SK-N-SH treated with all-trans-retinoic acid at 6 μM for 48 hours (cell line): ENCODE measurements around the gene PMPCA.

ENCODE experiments used
- ARNTL ChIP-seq: fragments of 450-650 bp; formaldehyde crosslinking; IDR thresholded peaks from 2 replicates; pipeline ENCODE4 v1.5.0; 2020; ENCODE audit warnings: low read depth, mild to moderate bottlenecking, moderate library complexity, borderline replicate concordance
- CSRNP3 ChIP-seq: fragments of 250-450 bp; sonication (Bioruptor Pico); IDR thresholded peaks from 2 replicates; pipeline ENCODE4 v1.5.1; 2021; ENCODE audit warnings: mild to moderate bottlenecking, moderate library complexity
- RARB ChIP-seq: fragments of 250-450 bp; sonication (Bioruptor Pico); IDR thresholded peaks from 2 replicates; pipeline ENCODE4 v1.8.0; 2021; ENCODE audit warnings: mild to moderate bottlenecking, moderate library complexity
- TCF4 ChIP-seq: fragments of 250-450 bp; sonication (Bioruptor Pico); IDR thresholded peaks from 2 replicates; pipeline ENCODE4 v1.8.0; 2021; ENCODE audit warnings: mild to moderate bottlenecking, moderate library complexity, borderline replicate concordance
- TOX ChIP-seq: fragments of 250-450 bp; sonication (Bioruptor Pico); IDR thresholded peaks from 2 replicates; pipeline ENCODE4 v1.8.0; 2021; ENCODE audit warnings: mild to moderate bottlenecking, moderate library complexity, borderline replicate concordance
- ZC3H10 ChIP-seq: fragments of 250-450 bp; sonication (Bioruptor Pico); IDR thresholded peaks from 2 replicates; pipeline ENCODE4 v1.5.1; 2021; ENCODE audit warnings: mild to moderate bottlenecking, moderate library complexity
- ZFP3 ChIP-seq: fragments of 250-450 bp; sonication (Bioruptor Pico); IDR thresholded peaks from 2 replicates; pipeline ENCODE4 v1.5.0; 2020; ENCODE audit warnings: mild to moderate bottlenecking, moderate library complexity
- ZFP30 ChIP-seq: fragments of 450-650 bp; formaldehyde crosslinking; IDR thresholded peaks from 2 replicates; pipeline ENCODE4 v1.5.0; 2022; ENCODE audit warnings: mild to moderate bottlenecking, moderate library complexity
- ZNF565 ChIP-seq: fragments of 450-650 bp; formaldehyde crosslinking; conservative IDR thresholded peaks from 2 replicates; pipeline ENCODE4 v1.5.0; 2020; ENCODE audit warnings: low read depth, mild to moderate bottlenecking, moderate library complexity
- ZNF8 ChIP-seq: fragments of 450-650 bp; formaldehyde crosslinking; IDR thresholded peaks from 2 replicates; pipeline ENCODE4 v1.5.0; 2020; ENCODE audit warnings: mild to moderate bottlenecking, moderate library complexity
- TF ChIP-seq, protein P1 (sequence below): fragments of 250-450 bp; sonication (Bioruptor Pico); IDR thresholded peaks from 2 replicates; pipeline ENCODE4 v1.8.0; 2020; ENCODE audit warnings: mild to moderate bottlenecking, moderate library complexity, borderline replicate concordance

- TF ChIP-seq ARNTL (CRISPR knock-in tag) (no peak), CSRNP3 (CRISPR knock-in tag) (no peak), ZFP30 (CRISPR knock-in tag) (no peak), RARB (CRISPR knock-in tag) (no peak), ZNF565 (CRISPR knock-in tag) (no peak), ZFP3 (CRISPR knock-in tag) (no peak), TCF4 (CRISPR knock-in tag) (no peak), ZC3H10 (no peak), TOX (CRISPR knock-in tag) (no peak), ZNF8 (CRISPR knock-in tag) (no peak)
- TF ChIP-seq, protein P1, sequence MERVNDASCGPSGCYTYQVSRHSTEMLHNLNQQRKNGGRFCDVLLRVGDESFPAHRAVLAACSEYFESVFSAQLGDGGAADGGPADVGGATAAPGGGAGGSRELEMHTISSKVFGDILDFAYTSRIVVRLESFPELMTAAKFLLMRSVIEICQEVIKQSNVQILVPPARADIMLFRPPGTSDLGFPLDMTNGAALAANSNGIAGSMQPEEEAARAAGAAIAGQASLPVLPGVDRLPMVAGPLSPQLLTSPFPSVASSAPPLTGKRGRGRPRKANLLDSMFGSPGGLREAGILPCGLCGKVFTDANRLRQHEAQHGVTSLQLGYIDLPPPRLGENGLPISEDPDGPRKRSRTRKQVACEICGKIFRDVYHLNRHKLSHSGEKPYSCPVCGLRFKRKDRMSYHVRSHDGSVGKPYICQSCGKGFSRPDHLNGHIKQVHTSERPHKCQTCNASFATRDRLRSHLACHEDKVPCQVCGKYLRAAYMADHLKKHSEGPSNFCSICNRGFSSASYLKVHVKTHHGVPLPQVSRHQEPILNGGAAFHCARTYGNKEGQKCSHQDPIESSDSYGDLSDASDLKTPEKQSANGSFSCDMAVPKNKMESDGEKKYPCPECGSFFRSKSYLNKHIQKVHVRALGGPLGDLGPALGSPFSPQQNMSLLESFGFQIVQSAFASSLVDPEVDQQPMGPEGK (CRISPR knock-in tag): no peak
Measured at GRCh38 chr9:136371533-136371880, 39.0 kb upstream of the PMPCA start.
